ENCODE measurements around the gene ZNF358.

The ZNF358 gene

DNA sequence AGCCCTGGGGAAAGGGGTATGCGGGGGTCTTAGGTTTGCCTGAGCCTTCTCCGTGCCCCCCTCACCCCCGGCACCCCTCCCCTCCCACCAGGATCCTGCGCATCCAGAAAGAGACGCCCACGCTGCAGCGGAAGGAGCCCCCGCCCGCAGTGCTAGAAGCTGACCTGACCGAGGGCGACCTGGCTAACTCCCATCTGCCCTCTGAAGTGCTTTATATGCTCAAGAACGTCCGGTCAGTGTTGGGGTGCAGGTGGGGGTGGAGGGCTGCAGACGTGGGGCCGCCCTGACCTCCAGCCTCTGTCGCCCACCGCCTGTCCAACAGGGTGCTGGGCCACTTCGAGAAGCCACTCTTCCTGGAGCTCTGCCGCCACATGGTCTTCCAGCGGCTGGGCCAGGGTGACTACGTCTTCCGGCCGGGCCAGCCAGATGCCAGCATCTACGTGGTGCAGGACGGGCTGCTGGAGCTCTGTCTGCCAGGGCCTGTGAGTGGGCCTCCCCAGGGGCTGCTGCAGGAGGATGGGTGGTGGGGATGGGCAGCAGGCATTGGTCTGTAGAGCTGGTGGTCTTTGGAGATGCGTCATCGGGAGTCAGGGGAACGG, 24.0 kb downstream of the ZNF358 start:
- no peak for DNase-seq

DNA sequence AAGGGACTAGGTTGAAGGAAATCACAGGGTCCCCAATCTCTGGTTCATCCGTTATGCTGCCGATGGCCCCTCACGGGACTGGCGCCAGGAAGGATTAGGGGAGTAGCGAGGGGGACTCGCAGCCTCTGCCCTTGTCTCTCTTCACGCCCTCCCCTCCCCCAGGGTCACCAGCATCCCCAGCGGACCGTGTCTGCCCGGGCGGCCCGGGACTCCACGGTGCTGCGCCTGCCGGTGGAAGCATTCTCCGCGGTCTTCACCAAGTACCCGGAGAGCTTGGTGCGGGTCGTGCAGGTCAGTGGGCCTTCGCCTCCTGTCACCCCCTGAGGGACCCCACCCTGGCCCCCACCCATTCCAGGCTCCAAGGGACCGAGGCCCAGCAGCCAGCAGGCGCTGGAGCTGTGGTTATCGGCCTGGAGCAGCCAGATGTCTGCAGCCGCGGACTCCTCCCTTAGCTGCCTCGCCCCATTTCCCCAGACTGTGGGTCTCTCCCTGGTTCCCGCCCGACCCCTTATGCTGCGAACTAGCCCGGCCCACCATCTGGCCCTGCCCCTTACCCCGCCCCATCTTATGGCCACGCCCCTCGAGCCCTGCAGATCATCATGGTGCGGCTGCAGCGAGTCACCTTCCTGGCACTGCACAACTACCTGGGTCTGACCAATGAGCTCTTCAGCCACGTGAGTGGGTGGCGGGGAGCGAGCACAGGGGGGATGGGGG, 25.0 kb downstream of the ZNF358 start:
- no peak for DNase-seq

DNA sequence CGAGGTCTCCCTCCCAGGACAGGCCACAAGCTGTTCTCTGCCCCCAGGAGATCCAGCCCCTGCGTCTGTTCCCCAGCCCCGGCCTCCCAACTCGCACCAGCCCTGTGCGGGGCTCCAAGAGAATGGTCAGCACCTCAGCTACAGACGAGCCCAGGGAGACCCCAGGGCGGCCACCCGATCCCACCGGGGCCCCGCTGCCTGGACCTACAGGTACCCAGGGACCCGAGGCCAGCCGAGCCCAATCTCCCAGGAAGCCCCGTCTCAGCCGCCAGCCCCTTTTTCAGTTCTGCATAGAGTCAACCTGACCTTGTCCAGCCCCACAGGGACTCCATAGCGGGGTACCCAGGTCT, 25.5 kb downstream of the ZNF358 start:
- no peak for DNase-seq

DNA sequence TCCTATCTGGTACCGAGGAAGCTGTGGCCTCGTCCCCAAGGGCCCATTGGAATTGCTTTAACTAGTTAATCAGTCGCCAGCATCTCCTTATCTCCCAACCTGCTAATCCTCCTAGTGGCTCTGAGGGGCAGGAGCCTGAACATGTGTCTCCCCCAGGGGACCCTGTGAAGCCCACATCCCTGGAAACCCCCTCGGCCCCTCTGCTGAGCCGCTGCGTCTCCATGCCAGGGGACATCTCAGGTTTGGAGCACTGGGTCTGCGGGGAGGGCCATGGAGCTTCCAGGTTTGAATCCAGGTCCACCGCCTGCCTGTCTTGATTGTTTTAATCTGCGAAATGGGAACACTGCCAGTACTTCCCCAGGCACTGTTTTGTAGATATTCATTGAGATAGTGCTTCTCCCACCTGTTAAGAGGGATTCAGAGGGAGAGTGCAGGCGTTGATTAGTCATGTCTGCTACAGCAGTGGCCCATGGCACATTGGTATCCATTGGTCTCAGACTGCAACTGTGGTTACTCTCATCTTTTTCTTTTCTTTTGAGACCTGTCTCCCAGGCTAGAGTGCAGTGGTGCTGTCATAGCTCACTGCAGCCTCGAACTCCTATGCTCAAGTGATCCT, 26.0 kb downstream of the ZNF358 start:
- DNase-seq = no peak

DNA sequence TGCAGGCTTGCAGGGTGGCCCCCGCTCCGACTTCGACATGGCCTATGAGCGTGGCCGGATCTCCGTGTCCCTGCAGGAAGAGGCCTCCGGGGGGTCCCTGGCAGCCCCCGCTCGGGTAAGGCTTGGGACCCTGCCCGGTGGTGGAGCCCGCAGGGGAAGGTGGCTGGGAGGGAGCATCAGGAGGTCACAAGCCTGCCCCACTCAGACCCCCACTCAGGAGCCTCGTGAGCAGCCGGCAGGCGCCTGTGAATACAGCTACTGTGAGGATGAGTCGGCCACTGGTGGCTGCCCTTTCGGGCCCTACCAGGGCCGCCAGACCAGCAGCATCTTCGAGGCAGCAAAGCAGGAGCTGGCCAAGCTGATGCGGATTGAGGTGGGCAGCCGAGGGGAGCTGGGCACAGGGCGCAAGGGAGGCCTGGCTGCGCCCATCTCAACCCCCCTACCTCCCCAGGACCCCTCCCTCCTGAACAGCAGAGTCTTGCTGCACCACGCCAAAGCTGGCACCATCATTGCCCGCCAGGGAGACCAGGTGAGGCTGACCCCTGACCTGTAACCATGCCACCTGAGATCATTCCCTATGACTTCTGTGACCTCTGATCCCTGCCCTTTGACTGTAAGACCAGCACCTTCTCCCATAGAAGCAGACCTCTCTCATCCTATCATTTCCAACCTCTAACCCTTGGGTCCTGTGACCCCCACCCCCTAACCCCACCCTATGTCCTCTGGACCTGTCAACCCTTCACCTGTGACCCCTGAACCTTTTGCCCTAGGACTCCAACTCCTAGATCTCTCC, 26.8 kb downstream of the ZNF358 start:
- no peak for DNase-seq

DNA sequence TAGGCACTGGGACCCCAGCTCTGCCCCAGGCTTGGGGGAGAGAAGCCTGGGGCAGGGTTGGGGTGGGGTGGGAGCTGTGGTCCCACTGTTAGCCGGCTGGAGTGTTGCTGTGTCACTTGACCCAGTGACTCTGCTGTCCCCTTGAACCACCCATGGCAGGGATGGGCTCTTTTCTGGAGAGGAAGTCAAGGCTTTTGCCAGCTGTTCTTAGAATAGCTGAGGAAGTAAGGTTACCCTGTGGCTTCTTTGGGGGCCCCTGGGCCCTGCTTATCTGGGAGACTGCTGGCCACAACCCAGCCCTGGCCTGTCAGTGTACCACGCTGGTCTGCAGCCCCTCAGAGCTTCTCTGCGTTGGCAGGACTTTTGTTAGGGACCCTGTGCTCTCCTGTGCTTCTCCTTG, 28.7 kb downstream of the ZNF358 start:
- no peak for DNase-seq

DNA sequence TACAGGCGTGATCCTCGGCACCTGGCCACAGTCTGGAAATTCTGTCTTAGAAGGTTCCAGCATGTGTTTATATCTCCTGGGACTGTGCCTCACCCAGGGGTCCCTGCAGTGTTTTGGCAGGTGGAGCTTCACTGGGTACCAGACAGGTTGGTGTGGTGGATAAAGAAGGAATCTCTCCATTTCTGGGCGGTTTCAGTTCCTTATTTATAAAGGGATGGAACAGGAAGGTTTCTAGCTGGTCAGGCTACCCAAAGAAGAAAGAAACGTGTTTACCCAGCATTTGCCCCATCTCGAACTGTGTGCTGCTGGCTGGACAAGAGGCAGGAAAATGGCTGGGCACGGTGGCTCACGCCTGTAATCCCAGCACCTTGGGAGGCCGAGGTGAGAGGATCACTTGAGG, 29.4 kb downstream of the ZNF358 start:
- DNase-seq = no peak

DNA sequence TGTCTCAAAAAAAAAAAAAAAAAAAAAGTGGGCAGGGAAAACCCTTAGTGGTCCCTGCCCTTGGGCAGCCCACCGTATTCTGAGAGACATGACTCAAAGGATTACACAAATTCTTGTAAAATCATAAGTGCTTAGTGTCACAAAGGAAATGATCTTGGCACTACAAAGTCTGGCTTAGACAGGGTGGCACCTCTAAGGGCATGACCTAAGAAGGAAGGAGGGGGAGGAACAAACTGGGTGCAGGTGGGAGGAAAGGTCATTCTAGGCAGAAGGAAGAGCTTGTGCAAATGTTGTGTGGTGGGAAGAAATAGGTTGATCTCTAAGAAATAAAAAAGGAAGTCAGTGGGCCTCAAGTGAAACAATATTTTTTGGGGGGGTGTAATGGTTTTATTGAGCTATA, 30.0 kb downstream of the ZNF358 start:
- no peak for DNase-seq

DNA sequence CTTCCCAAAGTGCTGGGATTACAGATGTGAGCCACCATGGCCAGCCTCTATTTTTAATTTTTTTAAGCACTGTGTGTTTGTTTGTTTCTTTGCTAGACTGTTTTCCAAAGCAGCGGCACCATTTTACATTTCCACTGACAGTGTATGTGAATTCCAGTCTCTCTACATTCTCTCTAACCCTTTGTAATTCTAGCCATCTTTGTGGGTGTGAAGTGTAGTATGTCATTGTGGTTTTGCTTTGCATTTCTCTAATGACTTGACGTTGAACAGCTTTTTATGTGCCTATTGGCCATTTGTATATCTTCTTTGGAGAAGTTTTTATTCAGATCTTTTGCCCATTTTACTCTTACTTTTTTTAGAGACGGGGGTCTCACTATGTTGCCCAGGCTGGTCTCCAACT, 31.3 kb downstream of the ZNF358 start:
- no peak for DNase-seq

DNA sequence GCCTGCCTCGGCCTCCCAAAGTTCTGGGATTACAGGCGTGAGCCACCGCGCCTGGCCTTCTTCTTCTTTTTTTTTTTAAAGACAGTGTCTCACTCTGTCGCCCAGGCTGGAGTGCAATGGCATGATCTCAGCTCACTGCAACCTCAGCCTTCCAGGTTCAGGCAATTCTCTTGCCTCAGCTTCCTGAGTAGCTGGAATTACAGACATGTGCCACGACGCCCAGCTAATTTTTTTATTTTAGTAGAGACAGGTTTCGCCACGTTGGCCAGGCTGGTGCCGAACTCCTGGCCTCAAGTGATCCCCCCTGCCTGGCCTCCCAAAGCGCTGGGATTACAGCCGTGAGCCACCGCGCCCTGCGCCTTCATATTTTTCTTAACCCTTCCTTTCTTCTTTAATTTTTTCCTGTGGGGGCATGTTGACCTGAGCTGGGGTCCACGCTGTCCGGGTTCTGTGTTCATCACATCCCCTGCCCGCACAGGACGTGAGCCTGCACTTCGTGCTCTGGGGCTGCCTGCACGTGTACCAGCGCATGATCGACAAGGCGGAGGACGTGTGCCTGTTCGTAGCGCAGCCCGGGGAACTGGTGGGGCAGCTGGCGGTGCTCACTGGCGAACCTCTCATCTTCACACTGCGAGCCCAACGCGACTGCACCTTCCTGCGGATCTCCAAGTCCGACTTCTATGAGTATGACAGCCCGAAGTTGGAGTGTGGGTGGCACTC, 33.7 kb downstream of the ZNF358 start:
- no peak for DNase-seq

DNA sequence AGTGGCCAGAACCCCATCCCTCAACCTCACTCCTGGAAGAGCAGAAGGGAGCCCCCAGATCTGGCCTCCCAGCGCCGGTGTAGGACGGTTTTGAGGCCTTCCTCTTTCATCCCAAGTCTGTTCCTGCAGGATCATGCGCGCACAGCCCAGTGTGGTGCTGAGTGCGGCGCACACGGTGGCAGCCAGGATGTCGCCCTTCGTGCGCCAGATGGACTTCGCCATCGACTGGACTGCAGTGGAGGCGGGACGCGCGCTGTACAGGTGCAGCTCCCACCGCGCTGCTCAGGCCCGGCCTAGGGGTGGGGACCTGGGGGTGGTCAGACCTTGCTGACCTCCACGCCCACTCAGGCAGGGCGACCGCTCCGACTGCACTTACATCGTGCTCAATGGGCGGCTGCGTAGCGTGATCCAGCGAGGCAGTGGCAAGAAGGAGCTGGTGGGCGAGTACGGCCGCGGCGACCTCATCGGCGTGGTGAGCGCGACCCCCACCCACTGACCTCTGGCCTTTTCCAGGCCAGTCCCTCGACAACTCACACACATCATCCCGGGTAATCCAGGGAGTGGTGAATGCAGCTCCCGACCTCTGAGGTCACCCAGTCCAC, 34.4 kb downstream of the ZNF358 start:
- DNase-seq = no peak

DNA sequence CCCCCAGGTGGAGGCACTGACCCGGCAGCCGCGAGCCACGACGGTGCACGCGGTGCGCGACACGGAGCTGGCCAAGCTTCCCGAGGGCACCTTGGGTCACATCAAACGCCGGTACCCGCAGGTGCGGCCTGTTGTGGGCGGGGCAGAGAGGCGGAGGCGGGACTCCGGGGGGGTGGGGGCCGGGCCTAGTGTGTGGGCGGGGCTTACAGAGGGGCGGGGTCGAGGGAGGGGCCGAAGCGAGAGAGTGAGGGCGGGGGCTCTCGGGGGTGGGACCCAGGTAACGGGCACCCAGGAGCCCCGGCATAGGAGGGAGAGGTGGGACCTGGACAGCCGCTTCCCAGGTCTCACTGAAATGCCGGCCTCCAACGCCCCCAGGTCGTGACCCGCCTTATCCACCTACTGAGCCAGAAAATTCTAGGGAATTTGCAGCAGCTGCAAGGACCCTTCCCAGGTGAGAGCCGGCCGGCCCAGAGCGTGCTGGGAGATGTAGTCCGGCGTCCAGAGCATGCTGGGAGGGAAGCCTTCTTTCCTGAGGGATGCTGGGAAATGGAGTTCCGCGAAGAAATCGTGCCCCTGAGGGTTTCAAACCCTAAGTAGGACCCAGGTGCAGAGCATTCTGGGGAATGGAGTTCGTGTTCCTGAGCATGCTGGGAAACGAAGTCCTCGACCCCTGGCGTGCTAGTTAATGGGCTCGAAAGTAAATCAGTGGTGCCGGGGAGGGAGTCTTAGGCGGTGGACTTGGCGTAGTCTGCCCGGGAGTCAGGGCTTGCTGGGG, 35.3 kb downstream of the ZNF358 start:
- DNase-seq = no peak

DNA sequence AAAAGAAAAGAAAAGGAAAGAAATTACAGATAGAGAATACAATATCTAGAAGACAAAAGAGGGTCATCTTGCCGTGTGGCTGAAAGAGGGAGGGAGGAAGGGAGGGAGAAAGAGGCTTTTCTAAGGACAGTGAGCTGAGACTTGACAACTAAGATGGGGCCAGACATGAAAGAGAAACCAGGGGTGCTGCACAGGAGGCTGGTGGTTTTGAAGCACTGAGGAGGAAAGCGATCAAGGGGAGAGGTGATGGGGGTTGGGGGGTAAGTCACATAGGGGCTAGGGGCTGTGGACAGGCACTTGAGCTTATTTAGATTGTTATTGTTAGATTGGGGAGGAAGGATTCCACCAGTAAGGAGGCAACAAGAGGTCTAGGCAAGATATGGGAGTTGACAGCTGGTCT, 36.9 kb downstream of the ZNF358 start:
- no peak for DNase-seq

DNA sequence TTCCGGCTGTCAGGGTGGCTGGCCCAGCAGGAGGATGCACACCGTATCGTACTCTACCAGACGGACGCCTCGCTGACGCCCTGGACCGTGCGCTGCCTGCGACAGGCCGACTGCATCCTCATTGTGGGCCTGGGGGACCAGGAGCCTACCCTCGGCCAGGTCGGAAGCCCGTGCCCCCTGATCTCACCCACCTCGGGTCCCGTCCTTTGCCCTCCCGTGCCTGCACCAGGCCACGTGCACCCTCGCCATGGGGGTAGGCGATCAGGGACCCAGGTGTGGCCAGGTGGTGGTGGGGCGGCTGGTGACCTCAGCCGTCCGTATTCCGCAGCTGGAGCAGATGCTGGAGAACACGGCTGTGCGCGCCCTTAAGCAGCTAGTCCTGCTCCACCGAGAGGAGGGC, 38.7 kb downstream of the ZNF358 start:
- no peak for DNase-seq

DNA sequence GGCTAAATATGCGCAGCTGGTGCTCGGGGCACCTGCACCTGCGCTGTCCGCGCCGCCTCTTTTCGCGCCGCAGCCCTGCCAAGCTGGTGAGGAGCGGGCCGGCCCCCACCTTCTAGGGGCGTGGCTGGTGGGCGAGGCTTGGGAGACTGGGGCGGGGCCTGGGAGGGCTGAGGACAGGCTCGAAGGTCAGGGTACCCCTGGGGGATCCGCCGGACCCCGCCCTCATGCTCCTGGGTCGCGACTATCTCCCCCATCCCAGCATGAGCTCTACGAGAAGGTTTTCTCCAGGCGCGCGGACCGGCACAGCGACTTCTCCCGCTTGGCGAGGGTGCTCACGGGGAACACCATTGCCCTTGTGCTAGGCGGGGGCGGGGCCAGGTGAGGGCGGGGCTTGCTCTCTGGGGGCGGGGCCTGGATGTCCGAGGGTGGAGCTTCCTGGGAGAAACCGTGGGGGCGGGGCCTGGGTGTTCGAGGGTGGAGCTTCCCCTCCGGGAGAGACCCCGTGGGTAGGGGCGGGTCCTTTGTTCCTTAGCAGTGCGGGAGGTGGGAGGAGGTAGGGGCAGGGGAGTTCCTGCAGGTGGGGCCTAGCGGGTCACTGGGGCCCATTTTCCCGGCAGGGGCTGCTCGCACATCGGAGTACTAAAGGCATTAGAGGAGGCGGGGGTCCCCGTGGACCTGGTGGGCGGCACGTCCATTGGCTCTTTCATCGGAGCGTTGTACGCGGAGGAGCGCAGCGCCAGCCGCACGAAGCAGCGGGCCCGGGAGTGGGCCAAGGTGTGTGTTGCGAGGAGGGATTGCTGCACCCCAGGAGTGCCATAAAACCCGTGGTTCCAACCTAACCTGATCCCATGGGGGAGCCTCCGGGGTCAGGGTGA, 39.3 kb downstream of the ZNF358 start:
- DNase-seq = no peak

DNA sequence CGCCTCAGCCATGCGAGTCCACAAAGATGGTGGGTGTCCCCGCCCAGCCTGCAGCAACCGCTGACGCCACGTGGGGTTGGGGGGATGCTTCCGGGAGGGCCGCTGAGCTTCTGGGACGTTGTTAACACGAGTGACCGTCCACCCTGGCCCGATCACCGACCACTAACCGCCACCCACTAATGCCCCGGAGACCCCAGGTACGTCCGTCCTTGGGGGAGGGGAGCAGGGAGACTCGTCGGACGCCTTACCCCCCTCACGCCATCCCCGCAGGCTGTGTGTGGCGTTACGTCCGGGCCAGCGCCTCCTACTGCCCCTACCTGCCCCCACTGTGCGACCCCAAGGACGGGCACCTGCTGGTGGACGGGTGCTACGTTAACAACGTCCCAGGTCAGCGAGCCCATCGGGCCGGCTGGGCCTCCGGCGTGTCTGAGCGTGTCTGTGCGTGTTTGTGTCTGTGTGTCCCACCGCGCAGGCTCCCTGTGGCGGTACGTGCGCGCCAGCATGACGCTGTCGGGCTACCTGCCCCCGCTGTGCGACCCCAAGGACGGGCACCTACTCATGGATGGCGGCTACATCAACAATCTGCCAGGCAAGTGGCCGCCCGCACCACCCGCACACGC, 40.9 kb downstream of the ZNF358 start:
- DNase-seq = no peak

DNA sequence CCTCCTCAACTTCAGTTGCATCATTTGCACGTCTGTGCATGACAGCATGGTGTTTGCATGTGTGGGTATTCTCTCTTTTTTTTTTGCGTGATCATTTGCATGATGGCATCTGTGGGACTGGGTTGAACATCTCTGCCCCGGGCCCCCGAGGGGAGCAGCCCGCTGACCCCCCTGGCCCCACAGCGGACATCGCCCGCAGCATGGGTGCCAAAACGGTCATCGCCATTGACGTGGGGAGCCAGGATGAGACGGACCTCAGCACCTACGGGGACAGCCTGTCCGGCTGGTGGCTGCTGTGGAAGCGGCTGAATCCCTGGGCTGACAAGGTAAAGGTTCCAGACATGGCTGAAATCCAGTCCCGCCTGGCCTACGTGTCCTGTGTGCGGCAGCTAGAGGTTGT, 42.8 kb downstream of the ZNF358 start:
- no peak for DNase-seq

DNA sequence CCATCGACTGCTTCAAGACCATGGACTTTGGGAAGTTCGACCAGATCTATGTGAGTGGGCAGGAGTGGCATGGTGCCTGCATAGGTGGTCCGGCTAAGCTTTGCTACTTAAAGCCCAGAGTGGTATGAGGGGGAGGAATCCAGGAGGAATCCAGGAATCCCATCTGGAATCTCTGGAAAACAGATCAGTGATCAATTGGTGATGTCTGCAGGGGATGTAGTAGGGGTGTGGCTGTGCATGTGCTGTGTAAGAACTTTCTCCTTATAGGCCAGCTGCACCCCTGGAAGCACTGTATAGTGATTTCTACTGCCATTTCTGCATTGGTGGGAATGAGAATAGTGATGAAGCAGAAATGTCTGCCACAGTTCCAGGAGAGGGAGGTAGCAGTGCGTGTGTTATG, 43.2 kb downstream of the ZNF358 start:
- DNase-seq = no peak

DNA sequence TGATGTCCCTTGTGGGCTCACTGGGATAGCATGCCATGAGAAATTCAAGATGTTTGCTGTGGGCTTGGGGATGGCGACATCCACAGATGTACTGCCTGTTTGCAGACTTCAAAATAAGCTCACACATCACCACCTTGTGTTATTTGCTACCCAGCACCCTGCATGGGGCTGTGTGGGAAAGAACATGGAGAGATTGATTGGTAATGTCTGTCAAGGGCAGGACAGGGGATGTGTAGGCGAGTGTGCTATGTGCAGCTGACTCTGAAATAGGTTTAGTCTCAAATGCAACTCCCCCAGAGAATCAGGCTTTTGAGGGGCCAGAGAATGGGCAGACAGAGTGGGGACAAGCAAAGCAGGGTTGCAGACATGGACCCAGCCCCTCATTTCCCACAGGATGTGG, 44.4 kb downstream of the ZNF358 start:
- DNase-seq = no peak

DNA sequence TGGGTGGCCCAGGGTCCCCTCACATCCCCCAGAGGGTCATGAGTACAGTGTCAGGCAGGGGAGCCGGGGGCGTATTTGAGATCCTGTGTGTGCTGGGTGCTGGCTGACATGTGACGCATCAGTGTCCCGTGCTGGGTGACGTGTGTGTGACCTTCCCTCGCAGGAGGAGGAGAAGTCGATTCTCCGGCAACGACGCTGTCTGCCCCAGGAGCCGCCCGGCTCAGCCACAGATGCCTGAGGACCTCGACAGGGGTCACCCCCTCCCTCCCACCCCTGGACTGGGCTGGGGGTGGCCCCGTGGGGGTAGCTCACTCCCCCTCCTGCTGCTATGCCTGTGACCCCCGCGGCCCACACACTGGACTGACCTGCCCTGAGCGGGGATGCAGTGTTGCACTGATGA, 45.4 kb downstream of the ZNF358 start:
- DNase-seq = no peak
